ENCODE data around the gene TBL1X.

- TF ChIP-seq, protein P1, sequence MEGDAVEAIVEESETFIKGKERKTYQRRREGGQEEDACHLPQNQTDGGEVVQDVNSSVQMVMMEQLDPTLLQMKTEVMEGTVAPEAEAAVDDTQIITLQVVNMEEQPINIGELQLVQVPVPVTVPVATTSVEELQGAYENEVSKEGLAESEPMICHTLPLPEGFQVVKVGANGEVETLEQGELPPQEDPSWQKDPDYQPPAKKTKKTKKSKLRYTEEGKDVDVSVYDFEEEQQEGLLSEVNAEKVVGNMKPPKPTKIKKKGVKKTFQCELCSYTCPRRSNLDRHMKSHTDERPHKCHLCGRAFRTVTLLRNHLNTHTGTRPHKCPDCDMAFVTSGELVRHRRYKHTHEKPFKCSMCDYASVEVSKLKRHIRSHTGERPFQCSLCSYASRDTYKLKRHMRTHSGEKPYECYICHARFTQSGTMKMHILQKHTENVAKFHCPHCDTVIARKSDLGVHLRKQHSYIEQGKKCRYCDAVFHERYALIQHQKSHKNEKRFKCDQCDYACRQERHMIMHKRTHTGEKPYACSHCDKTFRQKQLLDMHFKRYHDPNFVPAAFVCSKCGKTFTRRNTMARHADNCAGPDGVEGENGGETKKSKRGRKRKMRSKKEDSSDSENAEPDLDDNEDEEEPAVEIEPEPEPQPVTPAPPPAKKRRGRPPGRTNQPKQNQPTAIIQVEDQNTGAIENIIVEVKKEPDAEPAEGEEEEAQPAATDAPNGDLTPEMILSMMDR (IDR thresholded peaks at IDR 0.05; ENCODE audit: low read depth, low read length): no peak
- no peak for TF ChIP-seq EZH2phosphoT487 (IDR thresholded peaks at IDR 0.05; ENCODE audit: low read depth)
Measured at GRCh38 chrX:9604111-9604907, 139.5 kb downstream of the TBL1X start.
